ENCODE measurements around the gene SCARF1.

GRCh38 chr17:1643999-1644492, 1.5 kb downstream of the SCARF1 start:
- TF ChIP-seq CTCF (conservative IDR thresholded peaks at IDR 0.05; ENCODE audit: low read depth, low read length), result no peak
- TF ChIP-seq EZH2 (IDR thresholded peaks at IDR 0.05; ENCODE audit: low read length, unreplicated experiment), result no peak
